Body of pancreas (tissue), 4 donors: ENCODE data around the gene AKAP6. TPM values are rescaled to one million over a fixed set of nuclear protein-coding genes. Genes with fewer than 3 reads are reported as not detected.

Experiments used
- ATAC-seq: fragments of 150-250 bp; one replicate; pipeline ENCODE4 v1.9.1; 2016
- DNase-seq, 4 donors: peaks; one replicate each; pipeline ENCODE4 v3.0.0-alpha.2; 2019
- H3K27ac ChIP-seq, 4 donors: fragments of 200-600 bp; sonication (generic); 1 replicate in 3 of 4; 2 replicates in 1 of 4; pipeline versions ENCODE4 v1.5.1 to v1.6.1; 2016 to 2019; ENCODE audit warnings: mild to moderate bottlenecking in 1 of 4, mixed read lengths in 1 of 4, moderate library complexity in 1 of 4
- H3K27me3 ChIP-seq, 2 donors: fragments of 200-600 bp; sonication (generic); one replicate each; pipeline ENCODE4 v1.6.0; 2016; ENCODE audit warnings: mild to moderate bottlenecking in 1 of 2
- H3K36me3 ChIP-seq, 2 donors: fragments of 200-600 bp; sonication (generic); replicated peaks in 1 of 2; 2 replicates each; pipeline ENCODE4 v1.5.1; 2016; ENCODE audit warnings: low read depth in 2 of 2; ENCODE audit not compliant: insufficient read depth in 1 of 2
- H3K4me1 ChIP-seq: fragments of 200-600 bp; sonication (generic); one replicate; pipeline ENCODE4 v1.6.0; 2016
- H3K4me3 ChIP-seq, 2 donors: fragments of 200-600 bp; sonication (generic); 1 replicate in 1 of 2; 2 replicates in 1 of 2; pipeline ENCODE4 v1.5.1; 2016 to 2019
- H3K9me3 ChIP-seq, 3 donors: fragments of 200-600 bp; sonication (generic); 1 replicate in 2 of 3; 2 replicates in 1 of 3; pipeline ENCODE4 v1.5.1; 2016
- CTCF ChIP-seq, 7 experiments: fragments of 450-650 bp in 4 of 7; fragments of 200-600 bp in 3 of 7; sonication (generic) in 3 of 7; IDR thresholded peaks; one replicate each; pipeline ENCODE4 v1.5.1; 2016 to 2019; ENCODE audit warnings: antibody characterized with exemption in 7 of 7
- POLR2A ChIP-seq, 3 donors: fragments of 450-650 bp; IDR thresholded peaks; one replicate each; pipeline ENCODE4 v1.6.1; 2016; ENCODE audit warnings: antibody characterized with exemption in 3 of 3, mild to moderate bottlenecking in 2 of 3
- WGBS, 2 donors: methylation state at CpG; one replicate each; pipeline ENCODE4 v1.1.5; 2017; 5-methylcytosine and 5-hydroxymethylcytosine counted together
- intact Hi-C: fragments of 100-400 bp; cut with DNase I; formaldehyde crosslinking; loops from one replicate; pipeline ENCODE4 v1.15.1; 2023
- total RNA-seq, 2 donors: library from RNA; depleted of rRNA; stranded (reverse); fragments of >200 nt; gene quantifications; one replicate each; pipeline ENCODE4 v1.1.0, GENCODE V29; 2016

AKAP6 gene
- total RNA-seq, 2 donors from 2014 or later: 2.0 to 2.9 TPM

- DNase-seq (no peak), ATAC-seq (no peak)
- H3K4me3 ChIP-seq: no peak overlapping the region
- intact Hi-C loops: no loop called here
- H3K27ac ChIP-seq: no peak overlapping the region
- no peak for TF ChIP-seq CTCF (IDR thresholded peaks at IDR 0.05)
- no peak for TF ChIP-seq POLR2A (IDR thresholded peaks at IDR 0.05)
- H3K36me3 ChIP-seq: no peaks in the 10 kb centered on the region
- no peaks in the 10 kb centered on the region for H3K27me3 ChIP-seq
- H3K4me1 ChIP-seq: no peaks in the 10 kb centered on the region
- 48 to 57% methylated on average over 2 of the region's 2 CpGs for WGBS, 2 donors
- no peaks in the 10 kb centered on the region for H3K9me3 ChIP-seq
These were observed 105.1 kb downstream of the AKAP6 start for GRCh38 chr14:32434180-32434579.

- ATAC-seq (no peak), DNase-seq (no peak)
- Histone ChIP-seq H3K27ac (no peak overlapping the region), H3K27me3 (no peaks in the 10 kb centered on the region), H3K4me1 (no peaks in the 10 kb centered on the region), H3K4me3 (no peak overlapping the region), H3K36me3 (no peaks in the 10 kb centered on the region), H3K9me3 (no peaks in the 10 kb centered on the region)
- intact Hi-C loops: no loop called here
- no peak for TF ChIP-seq POLR2A (IDR thresholded peaks at IDR 0.05)
- no peak for TF ChIP-seq CTCF (IDR thresholded peaks at IDR 0.05)
These were observed 105.8 kb downstream of the AKAP6 start for GRCh38 chr14:32434880-32435279.

- no peak for ATAC-seq
- Histone ChIP-seq H3K4me3 (no peak overlapping the region), H3K36me3 (no peaks in the 10 kb centered on the region), H3K27me3 (no peaks in the 10 kb centered on the region), H3K27ac (no peak overlapping the region), H3K4me1 (no peaks in the 10 kb centered on the region), H3K9me3 (no peaks in the 10 kb centered on the region)
- TF ChIP-seq POLR2A (IDR thresholded peaks at IDR 0.05): no peak
- TF ChIP-seq CTCF (IDR thresholded peaks at IDR 0.05): no peak
- WGBS, 2 donors: 84 to 88% methylated on average over 2 of the region's 2 CpGs
- intact Hi-C loops: no loop called here
- no peak for DNase-seq
These were observed 106.3 kb downstream of the AKAP6 start for GRCh38 chr14:32435411-32435810.

- Histone ChIP-seq H3K4me1 (no peaks in the 10 kb centered on the region), H3K36me3 (no peaks in the 10 kb centered on the region), H3K9me3 (no peaks in the 10 kb centered on the region), H3K27me3 (no peaks in the 10 kb centered on the region), H3K27ac (no peak overlapping the region), H3K4me3 (no peak overlapping the region)
- no peak for DNase-seq
- 85 to 88% methylated on average over 1 of the region's 1 CpG for WGBS, 2 donors
- TF ChIP-seq POLR2A (IDR thresholded peaks at IDR 0.05): no peak
- TF ChIP-seq CTCF (IDR thresholded peaks at IDR 0.05): no peak
- no peak for ATAC-seq
- intact Hi-C loops: no loop called here
These were observed 107.9 kb downstream of the AKAP6 start for GRCh38 chr14:32436993-32437392.

- TF ChIP-seq POLR2A (IDR thresholded peaks at IDR 0.05): no peak
- no peak overlapping the region for H3K4me3 ChIP-seq
- no peak for DNase-seq
These were observed 109.4 kb downstream of the AKAP6 start for GRCh38 chr14:32438517-32438916.

More at GRCh38 chr14:32438517-32438916, 109.4 kb downstream of the AKAP6 start:
- no peaks in the 10 kb centered on the region for H3K27me3 ChIP-seq
- H3K9me3 ChIP-seq: no peaks in the 10 kb centered on the region
- intact Hi-C loops: no loop called here
- no peaks in the 10 kb centered on the region for H3K36me3 ChIP-seq
- 73 to 76% methylated on average over 1 of the region's 1 CpG for WGBS, 2 donors
- no peak overlapping the region for H3K27ac ChIP-seq
- no peak for ATAC-seq
- H3K4me1 ChIP-seq: no peaks in the 10 kb centered on the region
